ENCODE measurements around the gene REXO1. TPM values are rescaled to one million over a fixed set of nuclear protein-coding genes. Genes with fewer than 3 reads are reported as not detected.

The REXO1 gene
- total RNA-seq, 1 experiment from 2014 or later = 52.1 TPM

- in situ Hi-C loops (cut with HindIII; ENCODE audit: low pct_unique_long_range_greater_than_20kb, low sequenced_read_pairs) = no loop called here
- Histone ChIP-seq H3K9me3 (ENCODE audit: control insufficient read depth, insufficient read depth, low read depth, low read length) (no peaks in the 10 kb centered on the region), H3K4me3 (ENCODE audit: low read depth in 2 of 2, low read length in 2 of 2) (peak overlapping the region; percentile 80 to 84), H3K36me3 (ENCODE audit: control insufficient read depth, insufficient read depth, low read length) (peaks cover 6% of the 10 kb centered on the region; the same call in 1 of the 2 replicates), H3K27ac (ENCODE audit: low read length) (peak overlapping the region; percentile 90), H3K4me1 (ENCODE audit: control insufficient read depth, insufficient read depth, low read length) (peaks cover 35% of the 10 kb centered on the region), H3K27me3 (ENCODE audit: control insufficient read depth, insufficient read depth, low read length) (no peaks in the 10 kb centered on the region)
- intact Hi-C loops (cut with micrococcal nuclease; ENCODE audit: unreplicated experiment) = no loop called here
- ChIA-PET POLR2A (no interaction called here), CTCF (no interaction called here)
- ATAC-seq (peak; percentile 39), DNase-seq (ENCODE audit: low read depth, low spot score) (no peak)
- TF ChIP-seq REST (IDR thresholded peaks at IDR 0.05; ENCODE audit: insufficient read depth in 1 of 2, low read depth in 2 of 2, low read length in 1 of 2) = no peak
- TF ChIP-seq SIN3A (IDR thresholded peaks at IDR 0.05; ENCODE audit: borderline replicate concordance, insufficient read depth, low read depth, low read length) = 0 out of 2 replicates have a peak, but pooled peaks have one; percentile 21
- BruUV-seq (replicated peaks) = no TSS peak
Measured at GRCh38 chr19:1847684-1848398, 442 bp downstream of the REXO1 start.

- no peak for ATAC-seq
- CTCF ChIA-PET = no interaction called here
- TF ChIP-seq CTCF (IDR thresholded peaks at IDR 0.05) (no peak), SIN3A (IDR thresholded peaks at IDR 0.05; ENCODE audit: borderline replicate concordance, insufficient read depth, low read depth, low read length) (0 out of 2 replicates have a peak, but pooled peaks have one; percentile 9)
- Histone ChIP-seq H3K4me3 (ENCODE audit: low read depth in 2 of 2, low read length in 2 of 2) (peak overlapping the region; percentile 80 to 84), H3K27me3 (ENCODE audit: control insufficient read depth, insufficient read depth, low read length) (no peaks in the 10 kb centered on the region), H3K36me3 (ENCODE audit: control insufficient read depth, insufficient read depth, low read length) (peaks cover 6% of the 10 kb centered on the region; the same call in 1 of the 2 replicates), H3K27ac (ENCODE audit: low read length) (peak overlapping the region; percentile 90), H3K9me3 (ENCODE audit: control insufficient read depth, insufficient read depth, low read depth, low read length) (no peaks in the 10 kb centered on the region), H3K4me1 (ENCODE audit: control insufficient read depth, insufficient read depth, low read length) (peaks cover 34% of the 10 kb centered on the region)
- POLR2A ChIA-PET = no interaction called here
- BruUV-seq (replicated peaks) = no TSS peak
- in situ Hi-C loops (cut with HindIII; ENCODE audit: low pct_unique_long_range_greater_than_20kb, low sequenced_read_pairs) (no loop called here), intact Hi-C loops (cut with micrococcal nuclease; ENCODE audit: unreplicated experiment) (no loop called here)
- DNase-seq (ENCODE audit: low read depth, low spot score) = no peak
Measured at GRCh38 chr19:1847348-1847683, 967 bp downstream of the REXO1 start.

- intact Hi-C loops (cut with micrococcal nuclease; ENCODE audit: unreplicated experiment) = no loop called here
- peaks cover 6% of the 10 kb centered on the region; the same call in 1 of the 2 replicates for H3K36me3 ChIP-seq (ENCODE audit: control insufficient read depth, insufficient read depth, low read length)
- in situ Hi-C loops (cut with HindIII; ENCODE audit: low pct_unique_long_range_greater_than_20kb, low sequenced_read_pairs) = no loop called here
- ChIA-PET CTCF (no interaction called here), POLR2A (no interaction called here)
- no peaks in the 10 kb centered on the region for H3K27me3 ChIP-seq (ENCODE audit: control insufficient read depth, insufficient read depth, low read length)
- no peaks in the 10 kb centered on the region for H3K9me3 ChIP-seq (ENCODE audit: control insufficient read depth, insufficient read depth, low read depth, low read length)
- TF ChIP-seq POLR2AphosphoS5 (IDR thresholded peaks at IDR 0.05; ENCODE audit: low read depth, low read length) (no peak), CTCF (IDR thresholded peaks at IDR 0.05) (no peak), SIN3A (IDR thresholded peaks at IDR 0.05; ENCODE audit: borderline replicate concordance, insufficient read depth, low read depth, low read length) (no peak), TCF7L2 (IDR thresholded peaks at IDR 0.05; ENCODE audit: low read depth, low read length) (no peak), REST (IDR thresholded peaks at IDR 0.05; ENCODE audit: insufficient read depth in 1 of 2, low read depth in 2 of 2, low read length in 1 of 2) (no peak)
- DNase-seq (ENCODE audit: low read depth, low spot score) (no peak), ATAC-seq (no peak)
- H3K4me1 ChIP-seq (ENCODE audit: control insufficient read depth, insufficient read depth, low read length) = peaks cover 36% of the 10 kb centered on the region
- H3K27ac ChIP-seq (ENCODE audit: low read length) = peak overlapping the region; percentile 90
- peak overlapping the region; percentile 80 to 84 for H3K4me3 ChIP-seq (ENCODE audit: low read depth in 2 of 2, low read length in 2 of 2)
- no TSS peak for BruUV-seq (replicated peaks)
Measured at GRCh38 chr19:1846517-1847204, 1.6 kb downstream of the REXO1 start.

Measured in Panc1 (cell line).